Activated naive CD8-positive, alpha-beta T cell treated with anti-CD3 and anti-CD28 coated beads for 36 hours (primary cell): ENCODE results near the gene KRR1. TPM values are rescaled to one million over a fixed set of nuclear protein-coding genes. Genes with fewer than 3 reads are reported as not detected.
"Not testable (repeated sequence)": the region's sequence is repeated elsewhere in the genome, so short reads cannot be mapped to it uniquely, and the experiment has no call there.

ENCODE experiments used
- DNase-seq: peaks from one replicate; pipeline ENCODE4 v3.0.0; 2021
- H3K27ac Mint-ChIP-seq: one replicate; pipeline ENCODE4 v1.8.0; 2022; ENCODE audit warnings: mild to moderate bottlenecking, moderate library complexity, mixed read lengths
- H3K27me3 Mint-ChIP-seq: one replicate; pipeline ENCODE4 v1.8.0; 2022; ENCODE audit warnings: mild to moderate bottlenecking, mixed read lengths
- H3K36me3 Mint-ChIP-seq: one replicate; pipeline ENCODE4 v1.8.0; 2021; ENCODE audit warnings: mild to moderate bottlenecking, mixed read lengths
- H3K4me1 Mint-ChIP-seq: one replicate; pipeline ENCODE4 v1.8.0; 2021; ENCODE audit warnings: mixed read lengths
- H3K4me3 Mint-ChIP-seq: one replicate; pipeline ENCODE4 v1.8.0; 2022; ENCODE audit warnings: mild to moderate bottlenecking, moderate library complexity, mixed read lengths
- H3K9me3 Mint-ChIP-seq: one replicate; pipeline ENCODE4 v1.8.0; 2022; ENCODE audit warnings: mixed read lengths
- total RNA-seq, 2 experiments: library from RNA; stranded (reverse); gene quantifications; one replicate each; pipeline ENCODE4 v1.2.3, GENCODE V29; 2021

KRR1 gene
- total RNA-seq, 2 experiments from 2014 or later = 146 to 155 TPM

DNA sequence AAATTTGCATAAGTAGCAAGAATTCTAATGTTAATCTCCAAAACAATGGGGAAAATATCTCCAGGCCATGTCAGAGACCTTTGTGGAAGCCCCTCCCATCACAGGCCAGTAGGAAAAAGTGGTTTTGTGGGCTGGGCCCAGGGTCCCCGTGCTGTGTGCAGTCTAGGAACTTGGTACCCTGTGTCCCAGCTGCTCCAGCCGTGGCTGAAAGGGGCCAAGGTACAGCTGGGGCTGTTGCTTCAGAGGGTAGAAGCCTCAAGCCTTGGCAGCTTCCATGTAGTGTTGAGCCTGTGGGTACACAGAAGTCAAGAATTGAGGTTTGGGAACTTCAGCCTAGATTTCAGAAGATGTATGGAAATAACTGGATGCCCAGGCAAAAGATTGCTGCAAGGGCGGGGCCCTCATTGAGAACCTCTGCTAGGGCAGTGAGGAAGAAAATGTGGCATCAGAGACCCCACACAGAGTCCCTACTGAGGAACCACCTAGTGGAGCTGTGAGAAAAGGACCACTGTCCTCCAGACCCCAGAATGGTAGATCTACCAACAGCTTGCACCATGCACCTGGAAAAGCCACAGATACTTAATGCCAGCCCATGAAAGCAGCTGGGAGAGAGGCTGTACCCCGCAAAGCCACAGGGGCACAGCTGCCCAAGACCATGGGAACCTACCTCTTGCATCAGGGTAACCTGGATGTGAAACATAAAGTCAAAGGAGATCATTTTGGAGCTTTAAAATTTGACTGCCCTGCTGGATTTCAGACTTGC lies 69.5 kb downstream of the KRR1 start:
- not testable (repeated sequence) for H3K4me1 Mint-ChIP-seq, H3K27ac Mint-ChIP-seq, H3K4me3 Mint-ChIP-seq, H3K9me3 Mint-ChIP-seq, DNase-seq, H3K36me3 Mint-ChIP-seq
- H3K27me3 Mint-ChIP-seq = peaks cover 11% of the 10 kb centered on the region

Other genes starting within 250 kb of the KRR1 start
- 1 to 10 TPM; 2.4 to 3.0 TPM for gene CAPS2, start 181.3 kb downstream of the KRR1 start, total RNA-seq
- not detected for gene GLIPR1L1, start 176.9 kb downstream of the KRR1 start, total RNA-seq
- not detected for gene GLIPR1L2, start 120.5 kb downstream of the KRR1 start, total RNA-seq
- gene GLIPR1, start 30.9 kb downstream of the KRR1 start, total RNA-seq = 10 to 100 TPM; 19.7 to 25.7 TPM